HG02973 (cell line): ENCODE data around the gene EPB41L2.
"Not testable (repeated sequence)": the region's sequence is repeated elsewhere in the genome, so short reads cannot be mapped to it uniquely, and the experiment has no call there.

Source experiments
- ATAC-seq: cut with Tn5 transposase; IDR thresholded peaks from one replicate; pipeline ENCODE4 v1.9.1; 2021; ENCODE audit warnings: moderate library complexity; ENCODE audit not compliant: unreplicated experiment

Gene EPB41L2

GRCh38 chr6:131037194-131037897 lies 25.7 kb downstream of the EPB41L2 start:
- ATAC-seq, result no peak

- no peak for ATAC-seq
These were observed 26.4 kb downstream of the EPB41L2 start for GRCh38 chr6:131036601-131037000.

- no peak for ATAC-seq
These were observed 26.9 kb downstream of the EPB41L2 start for GRCh38 chr6:131036143-131036542.

GRCh38 chr6:131035582-131035981 lies 27.5 kb downstream of the EPB41L2 start:
- no peak for ATAC-seq

- no peak for ATAC-seq
These were observed 29.4 kb downstream of the EPB41L2 start for GRCh38 chr6:131033631-131034030.

GRCh38 chr6:131029626-131030297 lies 33.3 kb downstream of the EPB41L2 start:
- ATAC-seq, result peak; percentile 96

- ATAC-seq, result no peak
These were observed 35.7 kb downstream of the EPB41L2 start for GRCh38 chr6:131027326-131027725.

- ATAC-seq, result no peak
These were observed 36.8 kb downstream of the EPB41L2 start for GRCh38 chr6:131026243-131026642.

- ATAC-seq, result no peak
These were observed 38.5 kb downstream of the EPB41L2 start for GRCh38 chr6:131024565-131024964.

GRCh38 chr6:131023834-131024504 lies 39.1 kb downstream of the EPB41L2 start:
- ATAC-seq, result no peak

GRCh38 chr6:131022691-131023090 lies 40.4 kb downstream of the EPB41L2 start:
- ATAC-seq, result no peak

GRCh38 chr6:131017962-131018361 lies 45.1 kb downstream of the EPB41L2 start:
- ATAC-seq, result no peak

GRCh38 chr6:131015630-131016263 lies 47.3 kb downstream of the EPB41L2 start:
- no peak for ATAC-seq

GRCh38 chr6:131015025-131015591 lies 47.9 kb downstream of the EPB41L2 start:
- no peak for ATAC-seq

- no peak for ATAC-seq
These were observed 48.8 kb downstream of the EPB41L2 start for GRCh38 chr6:131014080-131014776.

- no peak for ATAC-seq
These were observed 49.5 kb downstream of the EPB41L2 start for GRCh38 chr6:131013495-131013894.

- ATAC-seq, result no peak
These were observed 53.3 kb downstream of the EPB41L2 start for GRCh38 chr6:131009790-131010189.

- ATAC-seq, result not testable (repeated sequence)
These were observed 54.1 kb downstream of the EPB41L2 start for GRCh38 chr6:131008965-131009364.

- ATAC-seq, result not testable (repeated sequence)
These were observed 55.1 kb downstream of the EPB41L2 start for GRCh38 chr6:131007964-131008363.

- no peak for ATAC-seq
These were observed 55.8 kb downstream of the EPB41L2 start for GRCh38 chr6:131007286-131007685.
